ENCODE measurements around the gene XIRP2.

The XIRP2 gene

DNA sequence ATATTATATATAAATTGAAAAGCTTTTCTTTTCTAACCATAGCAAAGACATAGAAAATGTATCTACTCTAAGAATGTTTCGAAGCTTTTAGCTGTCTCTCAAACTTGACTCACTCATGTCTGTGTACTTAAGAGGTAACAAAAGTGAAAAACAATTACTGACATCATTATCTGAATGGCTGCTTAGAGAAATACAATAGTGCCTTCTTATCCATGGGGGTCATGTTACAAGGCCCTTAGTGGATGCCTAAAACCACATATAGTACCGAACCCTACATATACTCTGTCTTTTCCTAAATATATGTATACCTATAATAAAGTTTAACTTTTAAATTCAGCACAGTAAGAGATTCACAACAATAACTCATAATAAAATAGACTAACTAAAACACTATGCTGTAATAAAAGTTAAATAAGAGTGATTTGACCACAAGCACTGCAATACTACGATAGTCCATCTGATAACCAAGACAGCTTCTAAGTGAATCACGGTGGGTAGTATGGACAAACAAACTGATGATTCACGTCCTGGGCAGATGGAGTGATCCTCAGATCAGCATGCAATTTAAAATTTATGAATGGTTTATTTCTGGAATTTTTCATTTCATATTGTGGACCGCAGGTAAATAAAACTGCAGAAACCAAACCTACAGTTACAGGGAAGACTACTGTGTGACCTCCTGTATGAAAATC is 246.2 kb downstream of the XIRP2 start:
- no peak for DNase-seq (ENCODE audit: low read depth)

DNA sequence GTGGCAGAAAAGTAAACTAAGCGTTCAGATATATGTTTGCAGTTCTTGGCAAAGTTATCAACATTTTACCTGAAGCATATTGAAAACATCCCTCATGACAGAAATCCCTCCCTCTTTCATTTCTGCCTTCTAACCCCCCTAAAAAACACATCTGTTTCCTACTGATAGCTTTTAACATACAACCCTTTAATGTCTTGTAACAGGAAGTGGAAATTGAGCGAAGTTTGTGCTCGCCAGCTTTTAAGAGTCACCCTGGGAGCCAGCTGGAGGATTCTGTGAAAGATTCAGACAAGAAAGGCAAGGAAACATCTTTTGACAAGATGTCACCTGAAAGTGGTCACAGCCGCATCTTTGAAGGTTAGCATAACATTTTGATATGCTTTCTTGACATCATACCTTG is 247.4 kb downstream of the XIRP2 start:
- no peak for DNase-seq (ENCODE audit: low read depth)

DNA sequence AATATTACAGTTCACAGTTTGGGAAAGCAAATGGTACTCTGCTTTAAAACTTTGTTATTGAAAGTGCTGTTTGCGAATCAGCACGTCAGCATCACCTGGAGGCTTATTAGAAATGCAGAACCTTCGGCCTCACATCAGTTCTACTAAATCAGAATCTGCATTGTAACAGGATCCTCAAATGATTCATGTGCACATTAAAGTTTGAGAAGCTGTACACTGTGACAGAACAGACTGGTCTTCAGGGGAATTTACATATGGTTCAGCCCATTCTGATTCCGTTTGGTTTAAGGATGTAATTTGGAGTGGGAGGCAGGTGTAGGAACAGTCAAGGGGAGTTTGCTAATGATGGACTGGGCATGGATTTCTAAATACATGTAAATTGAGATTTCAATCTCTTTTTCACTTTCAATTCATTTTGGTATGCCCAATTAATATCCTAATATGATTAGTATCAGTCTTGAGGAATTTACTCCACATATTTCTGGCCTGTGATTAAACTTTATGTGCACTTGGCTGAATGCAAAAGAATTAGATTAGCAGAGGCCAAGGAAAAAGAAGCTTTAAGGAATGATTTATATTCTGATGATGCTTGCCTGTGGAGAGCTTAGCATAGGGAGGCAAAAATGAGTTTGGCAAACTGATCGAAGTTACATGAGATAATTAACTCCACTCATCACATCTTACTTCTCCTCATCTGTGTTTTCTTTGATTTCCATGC is 248.8 kb downstream of the XIRP2 start:
- no peak for DNase-seq (ENCODE audit: low read depth)

DNA sequence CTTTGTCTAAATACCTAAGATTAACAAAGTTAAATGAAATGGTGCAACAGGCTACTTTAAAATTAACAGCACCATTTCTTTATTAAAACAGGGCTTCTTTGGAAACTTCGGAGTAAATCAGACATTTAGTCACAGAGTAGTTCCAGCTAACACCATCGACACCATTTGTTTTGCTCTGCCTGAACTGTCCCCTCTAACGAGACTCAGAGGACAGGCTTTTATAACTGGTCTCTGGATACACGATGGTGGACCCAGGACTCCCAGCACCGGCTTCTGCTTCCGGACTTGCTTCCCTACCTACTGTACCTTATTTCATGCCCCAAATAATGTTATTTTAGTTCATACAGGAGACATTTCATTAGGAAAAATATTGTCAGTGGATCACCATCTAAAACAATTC is 252.1 kb downstream of the XIRP2 start:
- no peak for DNase-seq (ENCODE audit: low read depth)

DNA sequence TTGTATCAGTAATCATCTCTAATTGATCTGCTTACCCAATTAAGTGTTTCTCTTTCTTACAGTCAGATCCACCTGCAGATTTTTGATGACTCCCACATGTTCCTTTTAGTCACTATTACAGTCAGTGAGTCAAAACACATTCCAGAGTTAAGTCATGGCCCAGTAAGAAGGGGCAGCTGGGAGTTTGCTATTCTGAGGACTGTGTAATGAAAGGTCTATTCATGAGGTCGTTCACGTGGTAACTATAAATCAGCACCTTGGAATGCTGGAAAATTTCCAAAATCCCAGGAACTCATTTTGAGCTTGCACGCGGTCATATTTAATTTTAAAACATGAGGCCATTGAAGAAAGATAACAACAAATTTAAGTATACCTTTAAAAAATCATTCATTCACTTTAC is 252.5 kb downstream of the XIRP2 start:
- DNase-seq (ENCODE audit: low read depth), result no peak

DNA sequence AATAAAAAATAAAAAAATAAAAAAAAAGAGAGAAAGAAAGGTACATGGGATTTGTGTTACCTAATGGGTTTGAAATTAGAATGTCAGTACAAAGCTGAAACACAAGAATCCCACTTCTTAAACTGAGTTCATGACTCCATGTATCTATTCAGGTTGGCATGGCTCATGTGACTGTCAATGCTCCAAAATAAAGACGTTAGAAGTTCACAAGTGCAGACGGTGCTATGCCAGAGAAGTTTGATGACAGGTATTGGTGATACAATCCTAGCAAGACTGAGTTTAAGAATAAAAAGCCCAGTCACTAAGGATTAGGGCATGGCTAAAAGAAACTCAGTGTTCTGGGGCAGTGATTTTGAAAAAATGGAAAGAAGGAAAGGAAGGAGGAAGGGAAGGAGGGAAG is 254.3 kb downstream of the XIRP2 start:
- no peak for DNase-seq (ENCODE audit: low read depth)

DNA sequence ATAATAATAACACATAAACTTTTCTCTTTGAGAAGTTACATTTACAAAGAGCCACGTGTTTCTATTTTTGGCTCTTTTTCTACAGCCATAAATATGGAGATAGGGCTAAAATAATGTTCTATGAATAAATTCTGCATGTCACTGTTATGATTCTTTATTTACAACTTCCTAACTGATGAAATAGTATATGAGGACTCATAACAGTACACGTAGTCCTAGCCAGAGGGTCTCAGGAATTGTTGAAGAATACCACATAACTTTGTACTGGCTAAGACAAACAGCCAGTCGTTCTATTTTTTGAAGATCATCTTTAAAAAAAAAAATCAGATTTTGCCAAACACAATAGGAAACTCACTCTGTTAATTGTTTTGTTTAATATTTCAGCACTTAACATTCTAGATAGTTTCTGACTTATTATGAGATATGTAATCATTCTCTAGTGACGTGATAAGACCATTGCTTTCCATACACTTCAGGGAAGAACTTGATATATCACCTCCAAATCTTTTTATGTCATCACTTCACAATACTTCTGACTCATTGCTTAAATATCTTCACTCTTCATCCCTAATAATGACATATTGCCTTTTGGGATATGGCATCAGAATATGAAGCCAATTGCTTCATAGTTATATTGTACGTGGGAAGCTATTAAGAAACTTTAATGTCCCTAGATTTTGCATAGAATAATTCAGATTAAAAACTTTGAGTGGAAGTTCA is 256.1 kb downstream of the XIRP2 start:
- no peak for DNase-seq (ENCODE audit: low read depth)

DNA sequence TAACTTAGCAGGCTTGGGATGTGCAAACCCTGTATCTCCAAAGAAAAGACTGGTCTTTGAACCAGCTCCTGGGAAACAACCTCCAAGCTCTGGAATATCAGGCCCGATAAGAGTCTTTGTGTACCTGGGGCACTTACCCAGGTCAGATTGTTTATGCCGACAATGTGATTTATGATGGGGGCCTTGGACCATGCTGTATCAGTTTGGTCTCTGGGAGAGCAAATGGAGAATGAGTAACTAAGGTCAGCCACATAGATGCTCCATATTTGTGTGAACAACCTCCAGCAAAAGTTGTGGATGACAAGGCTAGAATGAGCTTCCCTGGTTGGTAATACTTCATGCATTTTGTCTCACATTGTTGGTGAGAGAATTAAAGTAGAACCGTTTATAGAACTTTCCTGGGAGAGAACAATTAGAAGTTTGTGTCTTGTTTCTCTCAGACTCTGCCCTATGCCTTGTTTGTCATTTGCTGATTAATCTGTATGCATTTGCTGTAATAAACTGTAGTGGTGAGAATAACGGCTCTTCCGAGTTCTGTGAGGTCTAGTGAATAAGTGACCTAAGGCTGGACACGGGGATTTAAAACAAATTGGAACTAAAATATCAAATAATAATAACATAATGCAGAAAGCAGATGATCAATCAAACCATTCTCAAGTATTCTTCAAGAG is 259.1 kb downstream of the XIRP2 start:
- no peak for DNase-seq (ENCODE audit: low read depth)

DNA sequence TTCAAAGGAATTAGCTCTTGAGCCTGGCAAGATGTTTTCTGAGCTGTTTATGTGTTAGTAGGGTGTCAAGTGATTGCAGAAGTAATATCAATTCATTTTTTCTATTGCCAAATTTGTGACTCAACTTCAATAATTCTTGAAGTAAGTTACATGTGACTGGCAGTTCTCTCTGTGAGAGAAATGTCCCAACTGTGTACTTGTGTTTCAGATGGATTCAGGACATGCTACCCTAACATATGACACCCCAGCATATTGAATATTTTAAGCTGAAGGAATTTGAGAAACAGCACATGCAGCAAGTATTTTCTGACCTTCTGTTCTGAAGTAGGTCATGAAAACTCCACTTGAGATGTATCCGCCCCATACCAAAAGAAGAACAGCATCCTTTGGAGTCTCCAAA is 263.6 kb downstream of the XIRP2 start:
- no peak for DNase-seq (ENCODE audit: low read depth)

DNA sequence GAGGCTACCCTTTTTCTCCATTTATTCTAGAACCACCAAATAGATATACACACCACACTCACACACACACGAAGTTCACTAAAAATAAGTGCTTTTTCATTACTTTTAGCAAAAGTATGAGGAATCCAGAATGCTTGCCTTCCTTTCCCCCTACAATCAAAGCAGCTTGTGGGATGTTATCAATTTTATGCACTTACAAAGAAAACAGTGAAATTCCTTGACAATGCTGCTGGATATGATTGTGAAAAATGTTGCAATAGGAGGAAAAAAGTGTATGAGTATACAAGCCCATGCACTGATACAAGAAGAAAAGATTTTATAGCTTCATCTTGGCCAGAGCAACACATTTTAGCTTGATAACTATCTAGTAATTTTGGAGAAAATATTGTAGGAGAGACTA is 269.2 kb downstream of the XIRP2 start:
- no peak for DNase-seq (ENCODE audit: low read depth)

DNA sequence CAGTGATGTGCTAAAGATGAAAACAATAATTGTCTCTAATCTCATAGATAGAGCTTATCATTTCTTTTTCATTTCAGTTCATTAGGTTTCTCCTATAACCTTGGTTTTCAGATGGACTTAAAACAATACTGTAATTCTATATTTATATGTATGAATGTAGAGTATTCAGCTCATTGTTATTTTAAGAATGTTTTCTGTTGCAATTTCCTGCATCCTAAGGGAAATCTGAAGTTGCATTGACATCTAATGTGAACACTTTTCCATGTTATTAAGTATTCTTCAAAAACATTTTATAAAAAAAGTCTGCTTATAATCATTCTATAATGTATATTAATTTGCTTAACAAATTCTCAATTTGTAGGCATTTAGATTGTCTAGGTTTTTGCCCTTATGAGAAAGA is 288.9 kb downstream of the XIRP2 start:
- DNase-seq (ENCODE audit: low read depth), result no peak

DNA sequence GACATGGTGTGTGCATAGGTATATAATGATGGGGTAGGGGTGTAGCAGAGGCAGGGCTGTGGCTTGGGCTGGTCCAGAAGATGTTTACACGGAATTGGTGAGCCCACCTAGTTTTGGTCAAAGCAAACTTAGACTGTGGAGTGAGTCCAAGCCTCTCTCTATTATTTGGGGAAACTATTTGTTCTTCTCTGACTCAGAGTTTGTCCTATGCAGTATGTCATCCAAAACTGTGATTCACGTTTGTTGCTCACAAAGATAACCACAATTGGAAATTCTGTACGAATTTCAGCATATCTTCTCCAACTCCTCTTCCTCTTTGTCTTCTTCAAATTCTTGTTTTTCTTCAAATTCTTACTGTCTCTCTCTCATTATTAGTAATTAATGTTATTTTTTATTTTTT is 292.9 kb downstream of the XIRP2 start:
- no peak for DNase-seq (ENCODE audit: low read depth)

DNA sequence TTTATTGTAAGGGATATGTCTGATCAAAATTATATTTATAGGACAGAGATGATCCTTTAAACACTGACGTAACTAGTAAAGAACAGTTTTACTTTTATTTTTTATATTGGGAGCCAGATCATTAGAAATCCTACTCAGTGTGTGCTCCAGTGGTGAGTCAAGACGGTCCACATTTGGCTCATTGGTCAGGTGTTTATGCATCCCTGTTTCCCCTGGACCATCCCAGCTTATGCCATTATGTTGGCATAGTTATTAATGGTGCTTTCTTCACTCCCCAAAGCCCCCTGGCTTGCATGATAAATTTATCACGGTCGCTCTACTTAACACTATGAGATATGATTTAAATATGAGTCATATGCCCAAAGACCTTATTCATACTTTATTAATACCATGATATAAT is 293.4 kb downstream of the XIRP2 start:
- no peak for DNase-seq (ENCODE audit: low read depth)

DNA sequence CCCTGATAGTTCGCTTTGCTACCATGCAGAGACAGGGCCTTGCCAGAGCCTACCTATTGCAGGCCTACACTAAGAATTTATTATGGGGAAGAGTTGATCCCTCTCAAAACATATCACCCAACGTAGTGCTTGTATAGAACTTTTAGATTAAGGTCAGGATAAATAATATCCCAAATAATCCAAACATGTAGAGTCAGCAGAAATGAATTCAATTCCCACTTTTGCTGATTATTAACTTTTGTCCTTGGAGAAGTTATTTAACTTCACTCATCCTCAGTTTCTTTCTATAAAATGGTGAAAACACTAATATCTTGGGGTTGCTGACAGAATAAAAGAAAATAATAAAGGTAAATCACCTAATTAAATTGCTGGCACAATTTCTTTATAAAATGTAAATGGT is 294.1 kb downstream of the XIRP2 start:
- DNase-seq (ENCODE audit: low read depth), result no peak

DNA sequence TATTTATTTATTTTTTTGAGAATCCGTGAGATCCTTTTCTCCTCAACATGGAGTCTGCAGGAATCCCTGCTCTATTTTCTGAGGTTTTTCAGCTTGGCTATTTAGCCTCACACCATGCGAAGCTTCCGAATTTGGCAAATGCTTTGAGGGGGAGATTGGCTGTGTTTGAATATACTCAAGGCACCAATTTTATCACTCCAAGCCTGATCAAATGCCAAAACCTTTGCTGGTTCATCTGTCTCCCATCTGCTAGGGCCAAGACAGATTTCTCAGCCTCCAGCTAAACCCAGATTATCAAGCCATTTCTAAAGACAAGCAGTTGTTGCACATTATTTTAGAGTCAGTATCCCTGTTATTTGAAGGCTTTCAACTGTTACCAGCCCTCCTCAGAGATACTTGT is 295.7 kb downstream of the XIRP2 start:
- no peak for DNase-seq (ENCODE audit: low read depth)

DNA sequence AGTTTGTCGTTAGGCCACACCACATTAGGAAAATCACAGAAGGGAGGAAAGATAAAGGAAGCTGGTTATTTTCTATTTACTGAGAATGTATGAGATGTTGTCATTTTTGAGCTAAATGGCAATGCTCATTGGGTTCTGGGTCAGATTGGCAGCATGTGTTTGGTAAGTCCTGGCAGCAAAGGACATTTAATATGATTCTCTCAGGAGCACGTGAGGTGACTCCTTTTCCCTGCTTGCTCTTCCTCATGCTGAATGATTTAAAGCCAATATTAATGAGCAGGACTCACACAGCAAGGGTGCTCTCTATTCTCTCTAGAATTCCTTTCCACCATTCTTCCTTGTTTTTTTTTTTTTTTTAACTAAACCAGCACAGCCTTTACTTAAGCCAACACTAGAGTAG is 298.2 kb downstream of the XIRP2 start:
- no peak for DNase-seq (ENCODE audit: low read depth)

DNA sequence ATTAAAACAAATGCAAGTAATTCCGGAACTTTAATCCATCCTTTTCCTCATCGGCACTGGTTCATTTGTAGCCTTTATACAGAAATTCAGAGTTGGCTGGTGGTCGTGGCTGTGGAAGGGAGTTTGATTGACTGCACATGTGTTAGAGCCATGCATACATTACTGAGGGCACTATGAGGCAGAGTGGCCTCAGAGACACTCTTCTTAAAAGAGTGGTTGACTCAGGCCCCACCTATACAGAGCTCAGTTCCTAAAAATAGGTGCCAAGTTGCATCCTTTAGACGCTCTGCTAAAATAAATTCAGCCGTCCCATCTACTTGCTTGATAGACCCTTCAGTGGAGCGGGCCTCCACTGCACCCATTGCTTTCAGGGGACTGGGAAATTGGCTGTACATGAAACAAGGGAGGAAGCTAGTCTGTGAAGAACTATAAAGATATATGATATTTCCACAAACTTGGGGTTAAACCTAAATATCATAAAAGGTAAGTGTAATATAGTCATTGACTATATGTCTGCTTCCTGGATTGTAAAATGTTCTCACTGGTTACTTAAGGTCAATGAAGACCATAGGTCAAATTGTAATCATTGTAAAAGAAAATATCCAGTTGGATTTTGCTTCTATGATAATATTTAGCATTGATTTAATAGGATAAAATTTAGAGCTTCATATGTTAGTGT is 298.9 kb downstream of the XIRP2 start:
- DNase-seq (ENCODE audit: low read depth), result no peak

DNA sequence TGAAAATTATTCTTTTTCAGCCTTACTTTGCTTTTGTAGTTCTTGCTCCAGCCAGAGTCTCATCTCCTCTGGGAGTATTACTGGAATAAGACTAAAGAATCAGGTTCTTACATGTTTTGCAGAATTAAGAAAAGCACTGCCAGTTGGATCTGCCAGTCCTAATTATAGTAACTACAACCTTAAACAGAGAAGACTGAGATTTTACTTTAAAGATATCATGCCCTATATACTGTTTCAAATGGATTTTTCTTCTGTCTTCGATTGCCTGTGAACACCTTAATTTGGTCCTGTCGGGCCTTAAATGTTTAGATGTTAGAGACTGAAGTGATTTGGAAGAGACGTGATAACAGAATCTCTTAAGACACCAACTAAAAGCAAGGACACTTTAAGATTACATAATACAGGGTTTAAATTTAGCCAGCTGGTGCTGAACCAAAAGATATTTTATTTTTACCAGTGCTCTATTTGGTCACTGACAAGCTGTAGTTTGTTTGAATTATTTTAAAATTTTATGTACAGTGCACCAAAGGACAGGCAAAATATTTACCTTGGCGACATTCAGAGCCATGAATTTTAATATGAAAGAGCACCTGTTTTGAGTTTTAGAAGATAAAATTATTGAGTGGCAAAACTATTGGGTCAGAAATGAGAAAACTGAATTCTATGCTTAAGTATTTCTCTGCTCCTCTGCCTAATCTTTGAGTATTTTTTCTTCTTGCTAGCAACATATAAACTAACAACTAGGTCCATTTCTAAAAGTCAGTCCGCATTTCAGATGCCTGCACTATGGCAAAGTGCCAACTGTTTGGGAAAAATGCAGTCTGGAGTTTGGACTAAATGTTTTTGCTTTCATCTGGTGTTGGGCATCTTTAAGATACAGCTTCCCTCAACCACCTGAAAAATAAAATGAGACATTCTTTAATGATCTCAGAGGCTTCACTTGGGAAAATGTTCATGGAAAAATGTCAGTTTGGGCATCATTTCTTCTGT is 300.0 kb downstream of the XIRP2 start:
- no peak for DNase-seq (ENCODE audit: low read depth)

DNA sequence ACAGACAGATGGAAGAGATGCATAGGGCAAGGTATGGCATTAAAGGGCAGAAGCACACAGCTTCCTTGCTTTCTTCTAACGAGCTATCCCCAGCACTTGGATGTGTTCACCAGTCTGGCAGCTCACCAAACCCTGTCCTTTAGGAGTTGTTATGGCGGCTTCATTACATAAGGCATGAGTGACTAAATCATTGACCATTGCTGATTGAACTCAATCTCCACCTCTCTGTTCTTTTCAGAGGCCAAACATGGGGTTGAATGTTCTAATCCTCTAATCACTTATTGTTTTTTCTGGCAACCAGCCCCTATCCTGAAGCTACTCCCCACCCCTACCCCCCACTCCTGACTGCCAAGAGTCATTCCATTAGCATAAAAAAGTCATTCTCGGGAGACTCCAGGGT is 301.8 kb downstream of the XIRP2 start:
- DNase-seq (ENCODE audit: low read depth), result no peak

DNA sequence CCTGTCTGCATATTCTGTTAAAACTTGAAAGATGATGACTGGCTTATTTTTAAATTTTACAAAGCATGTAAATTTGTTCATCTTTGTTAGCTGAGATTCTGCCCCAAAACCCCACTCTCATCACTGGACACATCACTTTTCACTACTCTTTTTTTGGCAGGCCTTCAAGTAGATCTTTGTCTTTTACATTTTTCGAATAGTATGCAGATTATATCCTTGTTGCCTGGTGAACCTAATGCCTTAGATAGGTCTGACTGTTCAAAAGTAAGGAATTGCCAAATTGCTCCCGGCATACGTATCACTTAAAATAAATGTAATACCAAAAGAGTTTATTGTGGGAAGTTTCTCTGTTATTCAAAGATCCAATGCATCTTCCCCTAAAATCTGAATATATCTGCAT is 303.3 kb downstream of the XIRP2 start:
- DNase-seq (ENCODE audit: low read depth), result no peak

DNA sequence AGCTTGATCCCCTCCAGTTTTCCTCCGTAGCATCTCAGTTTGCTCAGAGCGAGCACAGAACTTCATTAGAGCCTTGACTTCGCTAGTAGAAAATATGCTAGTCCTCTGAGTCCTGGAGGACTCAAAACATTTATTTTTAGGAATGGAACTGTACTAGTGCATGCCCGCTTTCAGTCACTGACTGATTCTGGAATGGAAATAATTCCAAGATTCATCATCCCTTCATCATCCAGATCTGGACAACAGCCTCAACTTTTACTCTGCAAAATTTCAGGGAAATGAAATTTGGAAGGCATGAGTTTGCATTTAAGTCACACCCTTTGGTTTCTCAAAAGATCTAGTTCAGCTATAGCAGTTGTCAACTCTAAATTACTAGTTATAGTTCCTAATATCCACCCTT is 304.6 kb downstream of the XIRP2 start:
- DNase-seq (ENCODE audit: low read depth), result no peak
